ENCODE data around the gene CNST.

The CNST gene

DNA sequence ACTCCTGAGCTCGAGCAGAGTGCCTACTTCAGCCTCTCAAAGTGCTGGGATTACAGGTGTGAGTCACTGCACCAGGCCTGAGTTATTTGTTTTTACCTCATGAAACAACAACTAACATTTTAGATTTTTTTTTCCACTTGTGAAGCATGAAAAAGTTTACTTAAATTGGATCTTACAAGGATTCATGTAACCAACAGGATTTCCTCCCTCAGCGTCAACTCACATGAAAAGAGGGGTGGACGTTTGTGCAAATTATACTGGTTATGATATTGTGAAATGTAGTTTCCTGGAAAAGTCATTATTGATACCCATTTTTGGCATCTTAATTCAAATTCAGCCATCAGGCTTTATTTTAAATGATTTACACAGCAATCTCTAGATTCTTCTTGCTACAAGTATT lies 6.5 kb downstream of the CNST start:
- Histone ChIP-seq H2AFZ (ENCODE audit: low read depth, low read length) (no peak overlapping the region), H4K20me1 (ENCODE audit: insufficient read depth, low read length) (no peaks in the 10 kb centered on the region), H3K27ac (ENCODE audit: low read length) (no peak overlapping the region), H3K36me3 (replicated peaks; ENCODE audit: low read depth, low read length) (peaks cover 3% of the 10 kb centered on the region), H3K27me3 (ENCODE audit: low read depth, low read length) (no peaks in the 10 kb centered on the region), H3K4me2 (ENCODE audit: low read length) (no peak overlapping the region), H3K4me3 (ENCODE audit: low read length) (no peak overlapping the region), H3K9me3 (ENCODE audit: insufficient read depth, low read length) (no peaks in the 10 kb centered on the region), H3K4me1 (ENCODE audit: low read length) (peaks cover 34% of the 10 kb centered on the region), H3K9ac (ENCODE audit: low read length) (no peak overlapping the region), H3K79me2 (ENCODE audit: low read length) (peaks cover 87% of the 10 kb centered on the region)
- TF ChIP-seq, protein P1, sequence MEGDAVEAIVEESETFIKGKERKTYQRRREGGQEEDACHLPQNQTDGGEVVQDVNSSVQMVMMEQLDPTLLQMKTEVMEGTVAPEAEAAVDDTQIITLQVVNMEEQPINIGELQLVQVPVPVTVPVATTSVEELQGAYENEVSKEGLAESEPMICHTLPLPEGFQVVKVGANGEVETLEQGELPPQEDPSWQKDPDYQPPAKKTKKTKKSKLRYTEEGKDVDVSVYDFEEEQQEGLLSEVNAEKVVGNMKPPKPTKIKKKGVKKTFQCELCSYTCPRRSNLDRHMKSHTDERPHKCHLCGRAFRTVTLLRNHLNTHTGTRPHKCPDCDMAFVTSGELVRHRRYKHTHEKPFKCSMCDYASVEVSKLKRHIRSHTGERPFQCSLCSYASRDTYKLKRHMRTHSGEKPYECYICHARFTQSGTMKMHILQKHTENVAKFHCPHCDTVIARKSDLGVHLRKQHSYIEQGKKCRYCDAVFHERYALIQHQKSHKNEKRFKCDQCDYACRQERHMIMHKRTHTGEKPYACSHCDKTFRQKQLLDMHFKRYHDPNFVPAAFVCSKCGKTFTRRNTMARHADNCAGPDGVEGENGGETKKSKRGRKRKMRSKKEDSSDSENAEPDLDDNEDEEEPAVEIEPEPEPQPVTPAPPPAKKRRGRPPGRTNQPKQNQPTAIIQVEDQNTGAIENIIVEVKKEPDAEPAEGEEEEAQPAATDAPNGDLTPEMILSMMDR (IDR thresholded peaks at IDR 0.05; ENCODE audit: low read depth, low read length) = no peak
- TF ChIP-seq EZH2phosphoT487 (IDR thresholded peaks at IDR 0.05; ENCODE audit: low read depth) = no peak

DNA sequence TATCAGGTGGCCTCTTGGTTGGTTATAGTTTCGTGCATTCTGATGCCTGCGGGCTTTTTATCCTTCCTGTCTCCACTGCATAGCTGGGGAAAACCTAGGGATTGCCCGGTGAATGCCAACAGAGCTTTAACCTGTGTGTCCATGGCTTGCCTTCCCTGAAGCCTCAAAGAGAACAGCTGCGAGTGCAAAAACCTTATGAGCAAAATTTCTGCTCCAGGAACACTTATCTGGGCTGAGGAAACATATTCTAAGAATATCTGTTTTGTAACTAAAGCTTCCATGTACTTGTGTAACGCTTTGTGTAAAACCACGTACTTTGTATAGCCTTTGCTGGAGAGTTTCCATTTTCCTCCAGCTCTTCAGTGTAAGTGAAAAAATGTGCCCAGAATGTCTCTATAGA lies 7.2 kb downstream of the CNST start:
- Histone ChIP-seq H4K20me1 (ENCODE audit: insufficient read depth, low read length) (no peaks in the 10 kb centered on the region), H3K9me3 (ENCODE audit: insufficient read depth, low read length) (no peaks in the 10 kb centered on the region), H3K4me3 (ENCODE audit: low read length) (no peak overlapping the region), H2AFZ (ENCODE audit: low read depth, low read length) (no peak overlapping the region), H3K4me2 (ENCODE audit: low read length) (no peak overlapping the region), H3K4me1 (ENCODE audit: low read length) (peaks cover 29% of the 10 kb centered on the region), H3K79me2 (ENCODE audit: low read length) (peaks cover 86% of the 10 kb centered on the region), H3K27me3 (ENCODE audit: low read depth, low read length) (no peaks in the 10 kb centered on the region), H3K27ac (ENCODE audit: low read length) (no peak overlapping the region), H3K9ac (ENCODE audit: low read length) (no peak overlapping the region), H3K36me3 (replicated peaks; ENCODE audit: low read depth, low read length) (peaks cover 3% of the 10 kb centered on the region)
- TF ChIP-seq, protein P1 (IDR thresholded peaks at IDR 0.05; ENCODE audit: low read depth, low read length) = no peak
- TF ChIP-seq EZH2phosphoT487 (IDR thresholded peaks at IDR 0.05; ENCODE audit: low read depth) = no peak

DNA sequence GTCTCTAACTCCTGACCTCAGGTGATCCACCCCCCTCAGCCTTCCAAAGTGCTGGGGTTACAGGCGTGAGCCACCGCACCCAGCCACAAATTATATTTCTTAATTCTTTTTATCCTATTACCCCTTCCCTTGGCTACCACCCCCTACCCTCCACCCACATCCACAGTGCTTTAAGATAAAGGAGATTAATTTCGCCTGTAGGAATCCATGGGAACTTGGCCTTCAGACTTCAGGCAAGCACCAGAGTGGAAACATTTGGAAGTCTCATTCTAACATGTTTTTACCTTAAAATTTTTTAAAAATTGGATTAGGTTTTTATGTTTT lies 10.4 kb downstream of the CNST start:
- no peak overlapping the region for H3K4me3 ChIP-seq (ENCODE audit: low read length)
- H3K4me1 ChIP-seq (ENCODE audit: low read length) = peaks cover 35% of the 10 kb centered on the region
- H3K9ac ChIP-seq (ENCODE audit: low read length) = no peak overlapping the region
- TF ChIP-seq EZH2phosphoT487 (IDR thresholded peaks at IDR 0.05; ENCODE audit: low read depth) = no peak
- TF ChIP-seq, protein P1 (IDR thresholded peaks at IDR 0.05; ENCODE audit: low read depth, low read length) = no peak
- H3K9me3 ChIP-seq (ENCODE audit: insufficient read depth, low read length) = no peaks in the 10 kb centered on the region
- no peak overlapping the region for H3K27ac ChIP-seq (ENCODE audit: low read length)
- H2AFZ ChIP-seq (ENCODE audit: low read depth, low read length) = no peak overlapping the region
- no peaks in the 10 kb centered on the region for H3K27me3 ChIP-seq (ENCODE audit: low read depth, low read length)
- peaks cover 82% of the 10 kb centered on the region for H3K79me2 ChIP-seq (ENCODE audit: low read length)
- H3K36me3 ChIP-seq (replicated peaks; ENCODE audit: low read depth, low read length) = no peaks in the 10 kb centered on the region
- H3K4me2 ChIP-seq (ENCODE audit: low read length) = no peak overlapping the region
- H4K20me1 ChIP-seq (ENCODE audit: insufficient read depth, low read length) = peaks cover 10% of the 10 kb centered on the region; the same call in 1 of the 2 replicates

DNA sequence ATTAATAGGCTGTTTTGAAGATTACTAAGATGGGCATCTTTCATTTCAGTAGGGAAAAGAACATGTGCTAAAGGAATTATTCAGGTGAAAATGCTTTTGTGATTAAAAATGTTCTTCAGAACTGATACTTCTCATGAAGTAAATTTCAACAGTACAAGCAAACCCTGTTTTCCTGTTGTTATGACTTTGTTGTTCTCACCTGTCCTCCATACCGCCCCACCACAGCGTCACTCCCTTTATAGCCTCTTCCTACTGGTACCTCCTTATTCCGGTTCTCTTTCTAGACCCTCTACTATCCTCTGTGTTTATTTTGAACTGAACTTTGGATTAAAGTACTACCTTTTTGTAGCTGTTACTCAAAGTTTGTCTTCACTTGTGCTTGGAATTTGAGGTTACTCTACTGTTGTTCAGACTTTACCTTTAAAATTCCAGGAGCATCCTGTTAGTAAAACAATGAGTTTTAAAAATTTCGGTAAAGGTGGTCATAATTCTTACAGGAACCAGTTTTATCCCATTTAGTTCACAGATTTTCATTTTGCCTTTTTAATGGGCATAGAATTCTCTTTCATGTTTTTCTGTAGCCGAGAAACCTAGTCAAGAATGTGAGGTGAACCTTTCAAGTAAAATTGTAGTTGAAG lies 10.9 kb downstream of the CNST start:
- H3K9me3 ChIP-seq (ENCODE audit: insufficient read depth, low read length) = no peaks in the 10 kb centered on the region
- peaks cover 10% of the 10 kb centered on the region; the same call in 1 of the 2 replicates for H4K20me1 ChIP-seq (ENCODE audit: insufficient read depth, low read length)
- H3K4me1 ChIP-seq (ENCODE audit: low read length) = peaks cover 32% of the 10 kb centered on the region
- peaks cover 81% of the 10 kb centered on the region for H3K79me2 ChIP-seq (ENCODE audit: low read length)
- H3K36me3 ChIP-seq (replicated peaks; ENCODE audit: low read depth, low read length) = no peaks in the 10 kb centered on the region
- no peak overlapping the region for H3K27ac ChIP-seq (ENCODE audit: low read length)
- H3K4me2 ChIP-seq (ENCODE audit: low read length) = no peak overlapping the region
- no peak overlapping the region for H2AFZ ChIP-seq (ENCODE audit: low read depth, low read length)
- H3K4me3 ChIP-seq (ENCODE audit: low read length) = no peak overlapping the region
- H3K27me3 ChIP-seq (ENCODE audit: low read depth, low read length) = no peaks in the 10 kb centered on the region
- H3K9ac ChIP-seq (ENCODE audit: low read length) = no peak overlapping the region
- TF ChIP-seq EZH2phosphoT487 (IDR thresholded peaks at IDR 0.05; ENCODE audit: low read depth) = no peak
- TF ChIP-seq, protein P1 (IDR thresholded peaks at IDR 0.05; ENCODE audit: low read depth, low read length) = no peak
